Measurements from ENCODE around the gene SPO11.

The SPO11 gene, protein sequence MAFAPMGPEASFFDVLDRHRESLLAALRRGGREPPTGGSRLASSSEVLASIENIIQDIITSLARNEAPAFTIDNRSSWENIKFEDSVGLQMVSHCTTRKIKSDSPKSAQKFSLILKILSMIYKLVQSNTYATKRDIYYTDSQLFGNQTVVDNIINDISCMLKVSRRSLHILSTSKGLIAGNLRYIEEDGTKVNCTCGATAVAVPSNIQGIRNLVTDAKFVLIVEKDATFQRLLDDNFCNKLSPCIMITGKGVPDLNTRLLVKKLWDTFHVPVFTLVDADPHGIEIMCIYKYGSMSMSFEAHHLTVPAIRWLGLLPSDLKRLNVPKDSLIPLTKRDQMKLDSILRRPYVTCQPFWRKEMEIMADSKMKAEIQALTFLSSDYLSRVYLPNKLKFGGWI

DNA sequence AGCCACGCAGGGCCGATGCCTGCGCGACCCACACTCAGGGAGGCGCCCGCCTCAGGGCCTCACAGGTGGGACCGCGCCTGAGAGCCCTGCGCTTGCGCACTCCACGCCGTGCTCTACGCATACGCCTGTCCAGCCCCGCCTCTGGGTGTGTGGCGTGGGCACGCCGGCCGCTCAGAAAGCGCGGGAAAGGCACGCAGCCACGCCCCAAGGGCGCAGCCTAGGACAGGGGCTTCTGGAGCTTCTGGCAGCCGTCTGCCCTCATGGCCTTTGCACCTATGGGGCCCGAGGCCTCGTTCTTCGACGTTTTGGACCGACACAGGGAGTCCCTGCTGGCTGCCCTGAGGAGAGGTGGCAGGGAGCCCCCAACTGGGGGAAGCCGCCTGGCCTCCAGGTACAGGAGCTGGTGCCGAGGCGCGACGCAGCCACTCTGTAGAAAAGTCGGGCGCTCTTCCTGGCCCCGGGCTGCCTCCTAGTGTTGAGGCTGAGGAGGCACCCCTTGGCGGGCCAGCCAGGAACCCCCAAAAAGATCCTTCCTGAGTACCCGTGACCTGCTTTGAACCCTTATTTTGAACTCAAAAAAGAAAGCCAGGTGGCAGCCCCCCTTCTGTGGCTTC lies at the start of gene SPO11:
TSS of gene SPO11 (plus strand) at position 196 of the 614 bp plus-strand sequence. CDS start at position 261, 65 bp downstream.
- TF ChIP-seq SUZ12 (IDR thresholded peaks at IDR 0.05) = no peak
- TF ChIP-seq LEF1 (IDR thresholded peaks at IDR 0.05; ENCODE audit: borderline replicate concordance) = no peak
- TF ChIP-seq FOXA1 (IDR thresholded peaks at IDR 0.05) = no peak
- no peak for TF ChIP-seq BHLHE40 (IDR thresholded peaks at IDR 0.05; ENCODE audit: borderline replicate concordance)
- no peak for TF ChIP-seq FOXK2 (IDR thresholded peaks at IDR 0.05)
- no peak for TF ChIP-seq FOXM1 (IDR thresholded peaks at IDR 0.05; ENCODE audit: borderline replicate concordance)
- TF ChIP-seq HDGF (IDR thresholded peaks at IDR 0.05; ENCODE audit: borderline replicate concordance) = no peak
- TF ChIP-seq SP1 (IDR thresholded peaks at IDR 0.05) = no peak
- TF ChIP-seq CTBP1 (IDR thresholded peaks at IDR 0.05; ENCODE audit: borderline replicate concordance) = no peak
- TF ChIP-seq, protein P1, sequence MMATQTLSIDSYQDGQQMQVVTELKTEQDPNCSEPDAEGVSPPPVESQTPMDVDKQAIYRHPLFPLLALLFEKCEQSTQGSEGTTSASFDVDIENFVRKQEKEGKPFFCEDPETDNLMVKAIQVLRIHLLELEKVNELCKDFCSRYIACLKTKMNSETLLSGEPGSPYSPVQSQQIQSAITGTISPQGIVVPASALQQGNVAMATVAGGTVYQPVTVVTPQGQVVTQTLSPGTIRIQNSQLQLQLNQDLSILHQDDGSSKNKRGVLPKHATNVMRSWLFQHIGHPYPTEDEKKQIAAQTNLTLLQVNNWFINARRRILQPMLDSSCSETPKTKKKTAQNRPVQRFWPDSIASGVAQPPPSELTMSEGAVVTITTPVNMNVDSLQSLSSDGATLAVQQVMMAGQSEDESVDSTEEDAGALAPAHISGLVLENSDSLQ (IDR thresholded peaks at IDR 0.05) = no peak
- TF ChIP-seq ARNT (IDR thresholded peaks at IDR 0.05) = no peak
- ChIA-PET POLR2A (no interaction called here), CTCF (interaction anchor here (0.7 to 0.8 kb wide), 3 partner anchors 207 to 238 kb away, joined by 3 to 4 read pairs (median 4); no protein-coding TSS in a partner anchor)
- DNase-seq (ENCODE audit: extremely low spot score) = no peak

DNA sequence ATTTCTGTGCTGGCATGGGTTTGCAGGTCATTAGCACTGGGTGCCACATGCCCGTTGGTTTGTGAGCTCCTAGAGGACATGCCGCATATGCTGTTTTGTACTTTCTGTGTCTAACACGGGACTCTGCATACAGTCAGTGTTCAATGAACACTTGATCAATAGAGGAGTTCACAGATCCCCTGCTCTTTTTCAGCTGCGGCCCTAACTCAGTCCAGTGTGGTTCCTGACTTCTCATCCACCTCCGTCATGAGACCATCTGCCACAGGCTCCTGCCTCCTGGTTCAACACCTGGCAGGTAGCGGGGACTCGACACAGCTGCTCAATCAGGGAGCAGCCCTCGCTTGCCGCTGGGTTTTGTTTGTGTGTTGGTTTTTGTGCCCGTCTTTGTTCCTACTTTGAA lies 49.4 kb upstream of the SPO11 start:
- no peak for TF ChIP-seq CTBP1 (IDR thresholded peaks at IDR 0.05; ENCODE audit: borderline replicate concordance)
- TF ChIP-seq HDGF (IDR thresholded peaks at IDR 0.05; ENCODE audit: borderline replicate concordance) = no peak
- TF ChIP-seq LEF1 (IDR thresholded peaks at IDR 0.05; ENCODE audit: borderline replicate concordance) = no peak
- no peak for TF ChIP-seq ELF4 (IDR thresholded peaks at IDR 0.05)
- TF ChIP-seq ARNT (IDR thresholded peaks at IDR 0.05) = no peak
- no peak for TF ChIP-seq NFRKB (IDR thresholded peaks at IDR 0.05)
- TF ChIP-seq FOXA1 (IDR thresholded peaks at IDR 0.05) = no peak
- ChIA-PET POLR2A (no interaction called here), CTCF (interaction anchor here (0.6 kb wide), 1 partner anchor 286 kb away, joined by 4 read pairs; no protein-coding TSS in a partner anchor)
- DNase-seq (ENCODE audit: extremely low spot score) = no peak

DNA sequence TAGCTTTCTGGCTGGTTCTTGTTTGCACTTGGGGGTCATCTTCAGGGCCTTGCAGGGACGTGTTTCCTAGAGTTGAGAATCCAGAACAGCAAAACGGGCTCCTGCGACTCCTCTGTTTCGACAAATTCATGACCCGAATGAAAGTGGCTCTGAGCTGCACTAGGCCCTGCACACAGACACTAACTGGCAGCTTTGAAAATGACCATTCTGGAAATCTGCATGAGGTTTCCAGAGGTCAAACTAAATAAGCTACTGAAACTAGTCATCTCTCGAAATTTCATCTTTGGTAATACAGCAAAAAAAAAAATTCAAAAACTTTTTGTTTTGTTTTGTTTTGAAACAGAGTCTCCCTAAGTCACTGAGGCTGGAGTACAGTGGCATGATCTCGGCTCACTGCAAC lies 47.7 kb upstream of the SPO11 start:
- CTCF ChIA-PET = no interaction called here
- POLR2A ChIA-PET = no interaction called here
- no peak for TF ChIP-seq HDGF (IDR thresholded peaks at IDR 0.05; ENCODE audit: borderline replicate concordance)
- TF ChIP-seq FOXK2 (IDR thresholded peaks at IDR 0.05) = no peak
- TF ChIP-seq LEF1 (IDR thresholded peaks at IDR 0.05; ENCODE audit: borderline replicate concordance) = no peak
- TF ChIP-seq L3MBTL2 (conservative IDR thresholded peaks at IDR 0.05) = no peak
- TF ChIP-seq CTBP1 (IDR thresholded peaks at IDR 0.05; ENCODE audit: borderline replicate concordance) = no peak
- TF ChIP-seq SUZ12 (IDR thresholded peaks at IDR 0.05) = no peak
- no peak for TF ChIP-seq FOXA1 (IDR thresholded peaks at IDR 0.05)
- TF ChIP-seq ELF4 (IDR thresholded peaks at IDR 0.05) = no peak
- no peak for TF ChIP-seq SP1 (IDR thresholded peaks at IDR 0.05)
- TF ChIP-seq FOXM1 (IDR thresholded peaks at IDR 0.05; ENCODE audit: borderline replicate concordance) = no peak
- no peak for TF ChIP-seq NFRKB (IDR thresholded peaks at IDR 0.05)
- no peak for TF ChIP-seq BHLHE40 (IDR thresholded peaks at IDR 0.05; ENCODE audit: borderline replicate concordance)
- no peak for TF ChIP-seq ZNF384 (IDR thresholded peaks at IDR 0.05)
- TF ChIP-seq, protein P1 (IDR thresholded peaks at IDR 0.05) = no peak
- no peak for TF ChIP-seq ARNT (IDR thresholded peaks at IDR 0.05)
- TF ChIP-seq TARDBP (IDR thresholded peaks at IDR 0.05) = no peak
- no peak for DNase-seq (ENCODE audit: extremely low spot score)

DNA sequence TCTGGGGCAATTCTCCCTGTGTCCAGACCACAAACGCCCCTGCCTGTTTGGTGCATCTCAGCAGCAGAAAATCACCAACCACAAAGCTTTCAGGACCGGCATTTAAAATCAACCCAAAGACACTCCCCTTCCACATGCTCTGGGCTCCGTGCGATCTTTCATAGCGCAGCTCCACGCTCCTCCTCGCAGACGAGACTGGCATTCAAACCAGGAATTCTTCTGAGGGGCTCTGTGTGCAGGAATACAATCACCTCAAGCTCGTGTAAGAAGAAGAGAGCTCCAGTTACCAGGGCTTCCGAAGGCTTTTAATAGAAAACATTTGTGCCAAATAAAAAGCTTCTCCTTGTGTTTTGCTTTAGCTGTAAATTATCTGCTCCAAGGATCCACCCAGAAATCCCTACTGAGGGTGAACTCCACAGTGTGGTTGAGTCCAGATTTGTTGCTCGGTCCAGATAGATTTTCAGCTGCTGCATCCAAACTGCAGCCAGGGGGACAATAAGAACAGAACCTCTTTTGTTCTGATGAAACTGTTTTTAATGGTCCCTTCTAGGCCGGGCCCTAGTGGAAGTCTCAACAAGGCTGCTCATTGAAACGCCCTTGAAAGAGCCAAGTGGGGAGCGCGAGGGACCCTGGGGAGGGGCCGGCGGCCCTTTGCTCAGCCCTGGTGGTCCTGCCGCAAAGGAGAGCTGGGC lies 46.8 kb upstream of the SPO11 start:
- DNase-seq (ENCODE audit: extremely low spot score) = no peak
- TF ChIP-seq LEF1 (IDR thresholded peaks at IDR 0.05; ENCODE audit: borderline replicate concordance) (no peak), FOXK2 (IDR thresholded peaks at IDR 0.05) (no peak), SP1 (IDR thresholded peaks at IDR 0.05) (no peak), ZNF384 (IDR thresholded peaks at IDR 0.05) (no peak), ARNT (IDR thresholded peaks at IDR 0.05) (no peak), HDGF (IDR thresholded peaks at IDR 0.05; ENCODE audit: borderline replicate concordance) (no peak), NFRKB (IDR thresholded peaks at IDR 0.05) (no peak), FOXM1 (IDR thresholded peaks at IDR 0.05; ENCODE audit: borderline replicate concordance) (no peak), CTBP1 (IDR thresholded peaks at IDR 0.05; ENCODE audit: borderline replicate concordance) (no peak), ELF4 (IDR thresholded peaks at IDR 0.05) (no peak), SUZ12 (IDR thresholded peaks at IDR 0.05) (no peak), L3MBTL2 (conservative IDR thresholded peaks at IDR 0.05) (no peak), FOXA1 (IDR thresholded peaks at IDR 0.05) (no peak), TARDBP (IDR thresholded peaks at IDR 0.05) (no peak)
- TF ChIP-seq, protein P1 (IDR thresholded peaks at IDR 0.05) = no peak
- ChIA-PET CTCF (no interaction called here), POLR2A (no interaction called here)

DNA sequence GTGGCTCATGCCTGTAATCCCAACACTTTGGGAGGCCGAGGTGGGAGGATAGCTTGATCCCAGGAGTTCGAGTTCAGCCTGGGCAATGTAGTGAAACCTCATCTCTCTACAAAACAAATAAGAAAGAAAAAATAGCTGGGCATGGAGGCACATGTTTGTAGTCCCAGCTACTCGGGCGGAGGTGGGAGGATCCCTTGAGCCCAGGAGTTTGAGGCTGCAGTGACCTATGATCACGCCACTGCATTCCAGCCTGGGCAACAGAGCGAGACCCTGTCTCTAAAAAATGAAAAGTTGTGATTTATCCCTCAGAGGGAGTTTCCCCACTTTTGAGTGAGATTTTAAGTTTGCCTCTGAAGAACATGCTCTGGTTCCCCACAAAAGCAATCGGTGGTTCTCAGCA lies 45.7 kb upstream of the SPO11 start:
- CTCF ChIA-PET = no interaction called here
- POLR2A ChIA-PET = no interaction called here
- TF ChIP-seq ARNT (IDR thresholded peaks at IDR 0.05) (no peak), FOXA1 (IDR thresholded peaks at IDR 0.05) (no peak), SUZ12 (IDR thresholded peaks at IDR 0.05) (no peak)
- DNase-seq (ENCODE audit: extremely low spot score) = no peak

Data from HEK293T (cell line).